CD1c-positive myeloid dendritic cell (primary cell): ENCODE data around the gene SETD2.
"Not testable (repeated sequence)": the region's sequence is repeated elsewhere in the genome, so short reads cannot be mapped to it uniquely, and the experiment has no call there.

Experiments used
- DNase-seq: peaks from one replicate; pipeline ENCODE4 v3.0.0-alpha.2; 2016; ENCODE audit errors: extremely low spot score

The SETD2 gene

GRCh38 chr3:47164007-47164881 lies at the start of gene SETD2:
SETD2 (minus strand) TSS chr3:47164113; CDS start chr3:47163924, 189 bp downstream.
- DNase-seq = peak; percentile 87

- no peak for DNase-seq
These were observed 47.0 kb upstream of the SETD2 start for GRCh38 chr3:47210863-47211405.

- DNase-seq = not testable (repeated sequence)
These were observed 42.1 kb upstream of the SETD2 start for GRCh38 chr3:47206022-47206421.

GRCh38 chr3:47204875-47205274 lies 41.0 kb upstream of the SETD2 start:
- DNase-seq = no peak

- DNase-seq = no peak
These were observed 38.6 kb upstream of the SETD2 start for GRCh38 chr3:47202542-47202941.

- no peak for DNase-seq
These were observed 33.4 kb upstream of the SETD2 start for GRCh38 chr3:47197287-47197686.

- DNase-seq = no peak
These were observed 31.1 kb upstream of the SETD2 start for GRCh38 chr3:47194994-47195393.

GRCh38 chr3:47193871-47194859 lies 30.3 kb upstream of the SETD2 start:
- DNase-seq = no peak

GRCh38 chr3:47186285-47186684 lies 22.4 kb upstream of the SETD2 start:
- DNase-seq = no peak

GRCh38 chr3:47181685-47182084 lies 17.8 kb upstream of the SETD2 start:
- DNase-seq = not testable (repeated sequence)

- not testable (repeated sequence) for DNase-seq
These were observed 16.1 kb upstream of the SETD2 start for GRCh38 chr3:47180011-47180410.

GRCh38 chr3:47176582-47176981 lies 12.7 kb upstream of the SETD2 start:
- no peak for DNase-seq

- DNase-seq = peak; percentile 50
These were observed 525 bp downstream of the SETD2 start for GRCh38 chr3:47163169-47164006.

- no peak for DNase-seq
These were observed 1.2 kb downstream of the SETD2 start for GRCh38 chr3:47162697-47163168.

- DNase-seq = peak; percentile 65
These were observed 1.8 kb downstream of the SETD2 start for GRCh38 chr3:47161983-47162696.

GRCh38 chr3:47159820-47160219 lies 4.1 kb downstream of the SETD2 start:
- DNase-seq = no peak

- no peak for DNase-seq
These were observed 5.7 kb downstream of the SETD2 start for GRCh38 chr3:47158208-47158607.

GRCh38 chr3:47156396-47156795 lies 7.5 kb downstream of the SETD2 start:
- DNase-seq = no peak

GRCh38 chr3:47152578-47152977 lies 11.3 kb downstream of the SETD2 start:
- DNase-seq = no peak

- no peak for DNase-seq
These were observed 12.1 kb downstream of the SETD2 start for GRCh38 chr3:47151836-47152235.
